H1 (cell line): ENCODE results near the gene TTI1.

Source experiments
- CBX5 ChIP-seq: fragments of 300-800, 300-1000 bp; sonication (generic); IDR thresholded peaks from 2 replicates; pipeline ENCODE4 v1.7.1; 2016; ENCODE audit warnings: antibody characterized with exemption, low read length, low read depth
- CHD2 ChIP-seq: IDR thresholded peaks from 2 replicates; pipeline ENCODE4 v1.6.1; 2012; ENCODE audit warnings: low read length, improper control_type of control experiment
- EZH2 ChIP-seq: fragments of 200-600 bp; sonication (generic); IDR thresholded peaks from 2 replicates; pipeline ENCODE4 v1.7.1; 2012; ENCODE audit warnings: low read depth, mild to moderate bottlenecking, moderate library complexity, low read length, inconsistent platforms; ENCODE audit not compliant: severe bottlenecking
- GABPA ChIP-seq: IDR thresholded peaks from 2 replicates; pipeline ENCODE4 v1.6.1; 2011; ENCODE audit warnings: mild to moderate bottlenecking, low read length, moderate library complexity, borderline replicate concordance; ENCODE audit not compliant: insufficient read depth
- MAFK ChIP-seq: IDR thresholded peaks from 2 replicates; pipeline ENCODE4 v1.6.1; 2012; ENCODE audit warnings: low read depth, mild to moderate bottlenecking, improper control_type of control experiment, low read length
- POLR2A ChIP-seq, 2 experiments: IDR thresholded peaks; 1 replicate in 1 of 2; 2 replicates in 1 of 2; pipeline ENCODE4 v1.6.1; 2011; ENCODE audit warnings: low read depth in 2 of 2, low read length in 2 of 2, mild to moderate bottlenecking in 2 of 2; ENCODE audit errors: control extremely low read depth in 1 of 2
- TCF12 ChIP-seq: IDR thresholded peaks from 2 replicates; pipeline ENCODE4 v1.6.1; 2011; ENCODE audit warnings: low read depth, mild to moderate bottlenecking, low read length
- TF ChIP-seq, protein P1 (sequence below), 3 experiments: IDR thresholded peaks; 1 replicate in 2 of 3; 2 replicates in 1 of 3; pipeline versions ENCODE4 v1.5.1 to v1.6.1; 2011; ENCODE audit warnings: low read length in 3 of 3, mild to moderate bottlenecking in 3 of 3, inconsistent platforms in 2 of 3, low read depth in 1 of 3, moderate library complexity in 1 of 3; ENCODE audit not compliant: insufficient read depth in 1 of 3; ENCODE audit errors: control extremely low read depth in 1 of 3
- TF ChIP-seq, protein P2 (sequence below): IDR thresholded peaks from 2 replicates; pipeline ENCODE4 v1.6.1; 2011; ENCODE audit warnings: low read depth, mild to moderate bottlenecking, low read length; ENCODE audit not compliant: insufficient read depth

DNA sequence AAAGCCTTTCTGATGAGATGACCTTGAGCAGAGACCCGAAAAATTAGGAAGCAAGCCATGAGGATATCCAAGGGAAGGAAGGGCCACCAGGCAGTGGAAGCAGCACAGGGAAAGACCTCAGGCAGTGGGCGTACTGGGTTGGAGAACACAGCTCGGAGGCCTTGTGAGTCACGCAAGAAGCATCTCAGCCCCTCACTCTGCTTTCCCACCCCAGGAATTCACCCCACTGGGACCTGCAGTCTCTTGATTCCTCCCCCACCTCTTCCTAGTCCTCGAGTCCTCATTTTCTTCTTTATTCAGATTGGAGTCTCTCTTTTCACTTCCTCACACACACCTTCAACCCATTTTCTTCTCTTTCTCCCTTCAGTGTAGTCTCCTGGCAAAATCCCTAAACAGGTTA is 27.3 kb upstream of the TTI1 start:
- no peak for TF ChIP-seq POLR2A (IDR thresholded peaks at IDR 0.05; ENCODE audit: control extremely low read depth in 1 of 2, low read depth in 2 of 2, low read length in 2 of 2)
- TF ChIP-seq, protein P1, sequence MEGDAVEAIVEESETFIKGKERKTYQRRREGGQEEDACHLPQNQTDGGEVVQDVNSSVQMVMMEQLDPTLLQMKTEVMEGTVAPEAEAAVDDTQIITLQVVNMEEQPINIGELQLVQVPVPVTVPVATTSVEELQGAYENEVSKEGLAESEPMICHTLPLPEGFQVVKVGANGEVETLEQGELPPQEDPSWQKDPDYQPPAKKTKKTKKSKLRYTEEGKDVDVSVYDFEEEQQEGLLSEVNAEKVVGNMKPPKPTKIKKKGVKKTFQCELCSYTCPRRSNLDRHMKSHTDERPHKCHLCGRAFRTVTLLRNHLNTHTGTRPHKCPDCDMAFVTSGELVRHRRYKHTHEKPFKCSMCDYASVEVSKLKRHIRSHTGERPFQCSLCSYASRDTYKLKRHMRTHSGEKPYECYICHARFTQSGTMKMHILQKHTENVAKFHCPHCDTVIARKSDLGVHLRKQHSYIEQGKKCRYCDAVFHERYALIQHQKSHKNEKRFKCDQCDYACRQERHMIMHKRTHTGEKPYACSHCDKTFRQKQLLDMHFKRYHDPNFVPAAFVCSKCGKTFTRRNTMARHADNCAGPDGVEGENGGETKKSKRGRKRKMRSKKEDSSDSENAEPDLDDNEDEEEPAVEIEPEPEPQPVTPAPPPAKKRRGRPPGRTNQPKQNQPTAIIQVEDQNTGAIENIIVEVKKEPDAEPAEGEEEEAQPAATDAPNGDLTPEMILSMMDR (IDR thresholded peaks at IDR 0.05; ENCODE audit: control extremely low read depth in 1 of 3, insufficient read depth in 1 of 3, low read depth in 1 of 3, low read length in 3 of 3): no peak
- TF ChIP-seq CBX5: no peak
- no peak for TF ChIP-seq CHD2
- TF ChIP-seq, protein P2, sequence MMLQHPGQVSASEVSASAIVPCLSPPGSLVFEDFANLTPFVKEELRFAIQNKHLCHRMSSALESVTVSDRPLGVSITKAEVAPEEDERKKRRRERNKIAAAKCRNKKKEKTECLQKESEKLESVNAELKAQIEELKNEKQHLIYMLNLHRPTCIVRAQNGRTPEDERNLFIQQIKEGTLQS: no peak
- no peak for TF ChIP-seq TCF12
- TF ChIP-seq EZH2: no peak
- TF ChIP-seq MAFK: no peak
- TF ChIP-seq GABPA: no peak
